Body of pancreas (tissue), 4 donors: ENCODE measurements around the gene GATA2. TPM values are rescaled to one million over a fixed set of nuclear protein-coding genes. Genes with fewer than 3 reads are reported as not detected.

Experiments used
- ATAC-seq: fragments of 150-250 bp; one replicate; pipeline ENCODE4 v1.9.1; 2016
- DNase-seq, 4 donors: peaks; one replicate each; pipeline ENCODE4 v3.0.0-alpha.2; 2019
- H3K27ac ChIP-seq, 4 donors: fragments of 200-600 bp; sonication (generic); 1 replicate in 3 of 4; 2 replicates in 1 of 4; pipeline versions ENCODE4 v1.5.1 to v1.6.1; 2016 to 2019; ENCODE audit warnings: mild to moderate bottlenecking in 1 of 4, mixed read lengths in 1 of 4, moderate library complexity in 1 of 4
- H3K27me3 ChIP-seq, 2 donors: fragments of 200-600 bp; sonication (generic); one replicate each; pipeline ENCODE4 v1.6.0; 2016; ENCODE audit warnings: mild to moderate bottlenecking in 1 of 2
- H3K36me3 ChIP-seq, 2 donors: fragments of 200-600 bp; sonication (generic); replicated peaks in 1 of 2; 2 replicates each; pipeline ENCODE4 v1.5.1; 2016; ENCODE audit warnings: low read depth in 2 of 2; ENCODE audit not compliant: insufficient read depth in 1 of 2
- H3K4me1 ChIP-seq: fragments of 200-600 bp; sonication (generic); one replicate; pipeline ENCODE4 v1.6.0; 2016
- H3K4me3 ChIP-seq, 2 donors: fragments of 200-600 bp; sonication (generic); 1 replicate in 1 of 2; 2 replicates in 1 of 2; pipeline ENCODE4 v1.5.1; 2016 to 2019
- H3K9me3 ChIP-seq, 3 donors: fragments of 200-600 bp; sonication (generic); 1 replicate in 2 of 3; 2 replicates in 1 of 3; pipeline ENCODE4 v1.5.1; 2016
- CTCF ChIP-seq, 7 experiments: fragments of 450-650 bp in 4 of 7; fragments of 200-600 bp in 3 of 7; sonication (generic) in 3 of 7; IDR thresholded peaks; one replicate each; pipeline ENCODE4 v1.5.1; 2016 to 2019; ENCODE audit warnings: antibody characterized with exemption in 7 of 7
- POLR2A ChIP-seq, 3 donors: fragments of 450-650 bp; IDR thresholded peaks; one replicate each; pipeline ENCODE4 v1.6.1; 2016; ENCODE audit warnings: antibody characterized with exemption in 3 of 3, mild to moderate bottlenecking in 2 of 3
- WGBS, 2 donors: methylation state at CpG; one replicate each; pipeline ENCODE4 v1.1.5; 2017; 5-methylcytosine and 5-hydroxymethylcytosine counted together
- intact Hi-C: fragments of 100-400 bp; cut with DNase I; formaldehyde crosslinking; loops from one replicate; pipeline ENCODE4 v1.15.1; 2023
- total RNA-seq, 2 donors: library from RNA; depleted of rRNA; stranded (reverse); fragments of >200 nt; gene quantifications; one replicate each; pipeline ENCODE4 v1.1.0, GENCODE V29; 2016

GATA2 gene
- total RNA-seq, 2 donors from 2014 or later, result 11.7 to 12.9 TPM

GRCh38 chr3:128480717-128481437 is 12.1 kb downstream of the GATA2 start:
- no peak for DNase-seq
- intact Hi-C loops, result no loop called here
- Histone ChIP-seq H3K36me3 (no peaks in the 10 kb centered on the region), H3K4me3 (no peak overlapping the region), H3K9me3 (no peaks in the 10 kb centered on the region), H3K27me3 (peaks cover 0 to 4% of the 10 kb centered on the region in 2 donors), H3K4me1 (peaks cover 7% of the 10 kb centered on the region), H3K27ac (peak overlapping the region in 1 of 4 donors; percentile 7)
- TF ChIP-seq CTCF (IDR thresholded peaks at IDR 0.05) (no peak), POLR2A (IDR thresholded peaks at IDR 0.05) (no peak)
- WGBS, 2 donors, result 72 to 84% methylated on average over 13 to 26 of the region's 27 CpGs
- no peak for ATAC-seq

- WGBS, 2 donors, result 63 to 82% methylated on average over 10 to 11 of the region's 11 CpGs
- intact Hi-C loops, result no loop called here
- H3K27me3 ChIP-seq, result peaks cover 0 to 4% of the 10 kb centered on the region in 2 donors
- DNase-seq (no peak), ATAC-seq (no peak)
- peak overlapping the region in 1 of 4 donors; percentile 7 for H3K27ac ChIP-seq
- no peak for TF ChIP-seq CTCF (IDR thresholded peaks at IDR 0.05)
- no peak for TF ChIP-seq POLR2A (IDR thresholded peaks at IDR 0.05)
- peaks cover 1% of the 10 kb centered on the region for H3K4me1 ChIP-seq
- no peaks in the 10 kb centered on the region for H3K36me3 ChIP-seq
- H3K4me3 ChIP-seq, result no peak overlapping the region
- H3K9me3 ChIP-seq, result no peaks in the 10 kb centered on the region
Observed at GRCh38 chr3:128480278-128480677, 12.7 kb downstream of the GATA2 start.

- Histone ChIP-seq H3K27ac (no peak overlapping the region), H3K4me3 (no peak overlapping the region), H3K4me1 (no peaks in the 10 kb centered on the region), H3K9me3 (no peaks in the 10 kb centered on the region), H3K36me3 (no peaks in the 10 kb centered on the region), H3K27me3 (peaks cover 0 to 4% of the 10 kb centered on the region in 2 donors)
- TF ChIP-seq POLR2A (IDR thresholded peaks at IDR 0.05) (no peak), CTCF (IDR thresholded peaks at IDR 0.05) (no peak)
- ATAC-seq, result no peak
- intact Hi-C loops, result no loop called here
- WGBS, 2 donors, result 75 to 87% methylated on average over 10 of the region's 10 CpGs
- DNase-seq, result no peak
Observed at GRCh38 chr3:128479558-128480086, 13.4 kb downstream of the GATA2 start.

- TF ChIP-seq CTCF (IDR thresholded peaks at IDR 0.05) (no peak), POLR2A (IDR thresholded peaks at IDR 0.05) (no peak)
- no peaks in the 10 kb centered on the region for H3K9me3 ChIP-seq
- H3K4me1 ChIP-seq, result no peaks in the 10 kb centered on the region
- intact Hi-C loops, result no loop called here
- ATAC-seq, result no peak
- H3K36me3 ChIP-seq, result no peaks in the 10 kb centered on the region
- H3K27ac ChIP-seq, result no peak overlapping the region
- 67 to 73% methylated on average over 11 of the region's 11 CpGs for WGBS, 2 donors
- H3K27me3 ChIP-seq, result peaks cover 0 to 4% of the 10 kb centered on the region in 2 donors
- DNase-seq, result no peak
- no peak overlapping the region for H3K4me3 ChIP-seq
Observed at GRCh38 chr3:128478576-128479506, 14.2 kb downstream of the GATA2 start.
